HepG2 (cell line): ENCODE data around the gene ADRM1. TPM values are rescaled to one million over a fixed set of nuclear protein-coding genes. Genes with fewer than 3 reads are reported as not detected.
A peak's percentile ranks its signal among the peaks of the same experiment; 100 is the strongest.

Source experiments
- ATF7 ChIP-seq, 2 experiments: fragments of 450-650 bp in 1 of 2; sonication (generic) in 1 of 2; formaldehyde crosslinking in 1 of 2; IDR thresholded peaks; 2 replicates each; pipeline versions ENCODE4 v1.4.0 to v1.6.1; 2016 to 2020; ENCODE audit warnings: antibody characterized with exemption in 1 of 2, mild to moderate bottlenecking in 1 of 2, missing genetic modification reagents in 1 of 2
- HOXA5 ChIP-seq: sonication (generic); formaldehyde crosslinking; IDR thresholded peaks from 2 replicates; pipeline ENCODE4 v1.4.0; 2020; ENCODE audit warnings: missing genetic modification reagents
- KDM2A ChIP-seq: sonication (generic); formaldehyde crosslinking; IDR thresholded peaks from 2 replicates; pipeline ENCODE4 v1.4.0; 2020; ENCODE audit warnings: low read depth, missing genetic modification reagents, borderline replicate concordance
- MAFK ChIP-seq, 2 experiments: IDR thresholded peaks in 1 of 2; conservative IDR thresholded peaks in 1 of 2; 2 replicates each; pipeline ENCODE4 v1.6.1; 2011; ENCODE audit warnings: improper control_type of control experiment in 2 of 2, low read length in 2 of 2
- MED13 ChIP-seq: sonication (generic); formaldehyde crosslinking; IDR thresholded peaks from 2 replicates; pipeline ENCODE4 v1.5.0; 2020; ENCODE audit warnings: missing genetic modification reagents
- MIER3 ChIP-seq: IDR thresholded peaks from 2 replicates; pipeline ENCODE4 v1.6.1; 2016; ENCODE audit warnings: missing compliant biosample characterization, borderline replicate concordance
- MIXL1 ChIP-seq: IDR thresholded peaks from 2 replicates; pipeline ENCODE4 v1.6.1; 2016
- PRDM15 ChIP-seq: sonication (generic); formaldehyde crosslinking; IDR thresholded peaks from 2 replicates; pipeline ENCODE4 v1.4.0; 2020; ENCODE audit warnings: missing genetic modification reagents
- RERE ChIP-seq: IDR thresholded peaks from 2 replicates; pipeline ENCODE4 v1.6.1; 2016; ENCODE audit warnings: low read depth, missing genetic modification reagents, missing compliant biosample characterization
- SMARCC2 ChIP-seq: fragments of 450-650 bp; IDR thresholded peaks from 2 replicates; pipeline ENCODE4 v1.6.1; 2017; ENCODE audit warnings: antibody characterized with exemption, mild to moderate bottlenecking
- THRA ChIP-seq: sonication (generic); formaldehyde crosslinking; IDR thresholded peaks from 2 replicates; pipeline ENCODE4 v1.4.0; 2020; ENCODE audit warnings: missing genetic modification reagents, borderline replicate concordance
- ZIK1 ChIP-seq: sonication (generic); formaldehyde crosslinking; IDR thresholded peaks from 2 replicates; pipeline ENCODE4 v1.5.0; 2020; ENCODE audit warnings: mild to moderate bottlenecking, low read depth, missing genetic modification reagents, borderline replicate concordance
- ZKSCAN5 ChIP-seq: sonication (generic); formaldehyde crosslinking; IDR thresholded peaks from 2 replicates; pipeline ENCODE4 v1.5.1; 2020; ENCODE audit warnings: mild to moderate bottlenecking, missing genetic modification reagents
- ZNF24 ChIP-seq: fragments of 450-650 bp; IDR thresholded peaks from 2 replicates; pipeline ENCODE4 v1.6.1; 2017; ENCODE audit warnings: antibody characterized with exemption, mild to moderate bottlenecking
- ZNF431 ChIP-seq: sonication (generic); formaldehyde crosslinking; IDR thresholded peaks from 2 replicates; pipeline ENCODE4 v1.9.0; 2022; ENCODE audit warnings: missing genetic modification reagents, low read depth, mild to moderate bottlenecking, borderline replicate concordance
- ZNF639 ChIP-seq: conservative IDR thresholded peaks from 2 replicates; pipeline ENCODE4 v1.6.1; 2018; ENCODE audit warnings: missing genetic modification reagents
- ZNF75D ChIP-seq: sonication (generic); formaldehyde crosslinking; IDR thresholded peaks from 2 replicates; pipeline ENCODE4 v1.8.1; 2023; ENCODE audit warnings: missing genetic modification reagents, mild to moderate bottlenecking, borderline replicate concordance
- polyA plus RNA-seq, 8 experiments: library from polyadenylated mRNA; depleted of rRNA in 3 of 8; stranded (reverse) in 7 of 8; unstranded in 1 of 8; fragments of >200 nt; fragmentation: Illumina TruSeq in 4 of 8; extraction: Trizol in 4 of 8; gene quantifications; 2 replicates each; pipeline versions ENCODE4 v1.2.1 to v1.2.3, GENCODE V29; 2011 to 2016; ENCODE audit warnings: low read depth in 4 of 8, missing spikeins in 1 of 8, mixed read lengths in 1 of 8; ENCODE audit not compliant: insufficient read depth in 1 of 8
- total RNA-seq, 5 experiments: library from RNA; depleted of rRNA; stranded (reverse); fragments of >200 nt; fragmentation: Illumina TruSeq; extraction: Trizol; gene quantifications; 2 replicates each; pipeline ENCODE4 v1.2.3, GENCODE V29; 2016; ENCODE audit warnings: low read depth in 1 of 5

The ADRM1 gene
- total and polyA plus RNA-seq, 2 of the 13 experiments (the other 11 are each of a cell fraction or from before 2014, with no cell fraction given), result 92.9 to 154 TPM

- TF ChIP-seq RERE (CRISPR knock-in tag), result 0 out of 2 replicates have a peak, but pooled peaks have one; percentile 44
- TF ChIP-seq ZKSCAN5 (CRISPR knock-in tag), result no peak
- peak; percentile 84 to 94 for TF ChIP-seq MAFK (conservative IDR thresholded peaks at IDR 0.05 in 1 of 2, IDR thresholded peaks at IDR 0.05 in 1 of 2; ENCODE audit: low read length in 2 of 2)
- peak; percentile 96 for TF ChIP-seq KDM2A (CRISPR knock-in tag)
- peak; percentile 96 for TF ChIP-seq ZNF639 (CRISPR knock-in tag)
- TF ChIP-seq ATF7 (IDR thresholded peaks at IDR 0.05), result no peak
- TF ChIP-seq ATF7 (CRISPR knock-in tag; IDR thresholded peaks at IDR 0.05), result no peak
- peak; percentile 73; the same call in 1 of the 2 replicates for TF ChIP-seq ZIK1 (CRISPR knock-in tag)
- peak; percentile 58; the same call in 1 of the 2 replicates for TF ChIP-seq ZNF24
- TF ChIP-seq THRA (CRISPR knock-in tag), result peak; percentile 65
- TF ChIP-seq HOXA5 (CRISPR knock-in tag), result peak; percentile 72
- TF ChIP-seq PRDM15 (CRISPR knock-in tag), result no peak
- peak; percentile 58; the same call in 1 of the 2 replicates for TF ChIP-seq MIXL1
- no peak for TF ChIP-seq ZNF75D
- peak; percentile 83; the same call in 1 of the 2 replicates for TF ChIP-seq MIER3 (CRISPR knock-in tag)
- 0 out of 2 replicates have a peak, but pooled peaks have one; percentile 17 for TF ChIP-seq ZNF431 (CRISPR knock-in tag)
- no peak for TF ChIP-seq SMARCC2
- TF ChIP-seq MED13 (CRISPR knock-in tag), result peak; percentile 90
These were observed at the start of gene ADRM1 (continued) for GRCh38 chr20:62302341-62303061.
